Measurements from ENCODE around the gene ANXA3.

DNA sequence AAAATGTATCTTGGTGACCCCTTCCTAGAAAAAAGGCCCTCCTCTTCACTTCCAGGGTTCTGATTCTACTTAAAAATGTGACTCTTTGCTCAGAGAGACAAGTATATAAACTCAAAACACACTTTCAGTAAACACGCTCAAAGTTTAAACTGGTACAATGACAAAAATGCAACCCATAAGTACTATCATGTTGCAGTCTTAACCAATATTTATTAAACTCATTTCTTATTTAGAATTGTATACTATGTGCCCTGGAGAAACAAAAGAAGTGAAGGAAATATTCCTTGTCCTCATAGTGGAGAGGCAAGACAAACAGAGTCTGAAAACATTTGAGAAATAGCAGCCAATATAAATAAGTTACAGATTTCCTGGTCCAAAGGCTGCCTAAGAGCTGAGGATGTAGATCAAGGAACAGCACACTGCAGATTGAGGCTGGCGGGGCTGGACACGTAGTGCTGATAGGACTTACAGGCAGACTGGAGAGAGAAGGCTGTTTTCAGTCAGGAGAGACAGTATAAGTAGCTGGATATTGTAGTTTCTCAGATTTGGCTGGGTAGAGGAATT is 39.1 kb upstream of the ANXA3 start:
- TF ChIP-seq EZH2 (IDR thresholded peaks at IDR 0.05) = no peak
- TF ChIP-seq, protein P1, sequence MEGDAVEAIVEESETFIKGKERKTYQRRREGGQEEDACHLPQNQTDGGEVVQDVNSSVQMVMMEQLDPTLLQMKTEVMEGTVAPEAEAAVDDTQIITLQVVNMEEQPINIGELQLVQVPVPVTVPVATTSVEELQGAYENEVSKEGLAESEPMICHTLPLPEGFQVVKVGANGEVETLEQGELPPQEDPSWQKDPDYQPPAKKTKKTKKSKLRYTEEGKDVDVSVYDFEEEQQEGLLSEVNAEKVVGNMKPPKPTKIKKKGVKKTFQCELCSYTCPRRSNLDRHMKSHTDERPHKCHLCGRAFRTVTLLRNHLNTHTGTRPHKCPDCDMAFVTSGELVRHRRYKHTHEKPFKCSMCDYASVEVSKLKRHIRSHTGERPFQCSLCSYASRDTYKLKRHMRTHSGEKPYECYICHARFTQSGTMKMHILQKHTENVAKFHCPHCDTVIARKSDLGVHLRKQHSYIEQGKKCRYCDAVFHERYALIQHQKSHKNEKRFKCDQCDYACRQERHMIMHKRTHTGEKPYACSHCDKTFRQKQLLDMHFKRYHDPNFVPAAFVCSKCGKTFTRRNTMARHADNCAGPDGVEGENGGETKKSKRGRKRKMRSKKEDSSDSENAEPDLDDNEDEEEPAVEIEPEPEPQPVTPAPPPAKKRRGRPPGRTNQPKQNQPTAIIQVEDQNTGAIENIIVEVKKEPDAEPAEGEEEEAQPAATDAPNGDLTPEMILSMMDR (IDR thresholded peaks at IDR 0.05) = no peak
